Suprapubic skin (tissue), 4 donors: ENCODE measurements around the gene WNT9A.

ENCODE experiments used
- CTCF ChIP-seq, 2 donors: fragments of 200-600 bp in 1 of 2; fragments of 450-650 bp in 1 of 2; sonication (generic) in 1 of 2; IDR thresholded peaks; one replicate each; pipeline ENCODE4 v1.5.1; 2016 to 2019; ENCODE audit warnings: antibody characterized with exemption in 2 of 2, mild to moderate bottlenecking in 1 of 2, moderate library complexity in 1 of 2
- POLR2A ChIP-seq, 2 donors: fragments of 450-650 bp; IDR thresholded peaks; one replicate each; pipeline ENCODE4 v1.6.1; 2017; ENCODE audit warnings: antibody characterized with exemption in 2 of 2, mild to moderate bottlenecking in 2 of 2, moderate library complexity in 2 of 2
- POLR2AphosphoS5 ChIP-seq, 3 donors: sonication (generic); formaldehyde crosslinking; IDR thresholded peaks; one replicate each; pipeline ENCODE4 v1.6.1; 2017; ENCODE audit warnings: antibody characterized with exemption in 3 of 3

GRCh38 chr1:227886503-227886961, 61.2 kb downstream of the WNT9A start:
- TF ChIP-seq CTCF (IDR thresholded peaks at IDR 0.05), result no peak
- no peak for TF ChIP-seq POLR2AphosphoS5 (IDR thresholded peaks at IDR 0.05)
- TF ChIP-seq POLR2A (IDR thresholded peaks at IDR 0.05), result no peak
